Activated naive CD4-positive, alpha-beta T cell (primary cell): ENCODE measurements around the gene MLEC.

Experiments
- DNase-seq, 4 experiments: peaks; one replicate each; lab custom pipeline; 2025; lab: John Stamatoyannopoulos, UW

MLEC gene

DNA sequence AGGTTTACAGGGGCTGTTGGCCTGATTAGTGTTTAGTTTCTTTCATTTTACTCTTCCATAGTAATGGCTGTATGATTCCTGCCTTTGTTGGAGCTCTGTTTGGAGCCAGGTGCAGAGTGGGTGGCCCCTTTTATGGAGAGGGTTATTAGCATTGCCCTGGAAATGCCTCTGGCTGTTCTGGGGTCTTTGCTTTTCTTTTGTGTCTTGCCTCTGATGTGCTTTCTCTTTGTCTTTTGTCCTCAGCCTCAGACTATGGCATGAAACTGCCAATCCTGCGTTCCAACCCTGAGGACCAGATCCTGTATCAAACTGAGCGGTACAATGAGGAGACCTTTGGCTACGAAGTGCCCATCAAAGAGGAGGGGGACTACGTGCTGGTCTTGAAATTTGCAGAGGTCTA, 6.9 kb downstream of the MLEC start:
- DNase-seq, result no peak

DNA sequence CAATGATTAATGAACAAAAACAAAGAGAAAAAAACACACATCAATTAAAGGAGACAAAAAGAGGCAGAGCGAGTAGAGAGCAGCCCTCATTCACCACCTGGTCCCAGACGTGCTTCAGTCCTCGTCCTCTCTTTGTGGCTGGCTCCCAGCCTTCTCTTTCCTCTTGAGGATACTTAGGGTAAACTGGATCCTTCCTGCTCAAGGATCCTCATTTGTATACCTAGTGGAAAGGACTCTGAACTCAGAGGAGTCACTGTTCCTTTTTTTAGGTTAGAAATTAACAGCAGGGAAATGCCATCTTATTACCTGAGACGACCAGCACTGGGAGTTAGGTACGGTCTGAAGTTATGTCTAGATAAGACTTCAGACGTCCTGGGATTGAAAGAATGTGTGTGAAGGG, 9.7 kb downstream of the MLEC start:
- no peak for DNase-seq

DNA sequence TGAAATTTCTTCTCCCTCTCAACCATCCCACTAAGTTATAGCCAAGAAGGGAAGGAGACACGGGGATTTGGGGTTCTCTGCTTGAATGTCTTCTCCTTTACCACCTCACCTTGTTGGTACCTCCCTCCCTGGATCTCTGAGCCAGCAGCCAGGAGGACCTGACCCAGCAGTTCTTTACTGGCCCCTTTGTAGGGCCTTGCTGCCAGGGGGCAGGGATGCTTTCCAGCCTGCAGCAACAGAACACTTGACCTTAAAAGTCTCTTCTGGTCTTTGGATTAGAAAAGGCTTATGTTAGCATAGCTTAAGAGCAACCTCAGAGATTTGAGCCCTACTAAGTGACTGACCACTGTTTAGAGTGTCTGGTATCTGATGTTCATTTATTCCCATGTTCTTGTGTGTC, 10.4 kb downstream of the MLEC start:
- no peak for DNase-seq

DNA sequence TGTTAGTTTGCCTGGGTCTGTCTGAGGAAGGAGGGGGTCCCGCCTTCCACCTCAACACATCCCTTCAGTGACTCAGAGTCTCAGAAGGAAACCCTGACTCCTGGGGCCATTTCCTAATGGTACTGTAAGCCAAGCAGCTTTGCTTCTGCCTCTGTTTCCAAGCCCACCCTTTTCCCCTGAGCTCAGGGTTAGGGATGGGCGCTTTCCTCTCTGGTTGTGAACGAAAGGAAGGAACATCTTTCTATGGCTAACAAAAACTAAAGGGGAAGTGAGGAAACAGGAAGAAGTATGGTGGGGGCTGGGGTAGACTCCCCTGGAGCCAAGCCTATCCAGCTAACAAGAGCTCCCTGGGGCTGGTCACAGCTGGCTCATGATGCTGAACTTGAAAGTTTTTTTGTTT, 11.7 kb downstream of the MLEC start:
- DNase-seq, result no peak

DNA sequence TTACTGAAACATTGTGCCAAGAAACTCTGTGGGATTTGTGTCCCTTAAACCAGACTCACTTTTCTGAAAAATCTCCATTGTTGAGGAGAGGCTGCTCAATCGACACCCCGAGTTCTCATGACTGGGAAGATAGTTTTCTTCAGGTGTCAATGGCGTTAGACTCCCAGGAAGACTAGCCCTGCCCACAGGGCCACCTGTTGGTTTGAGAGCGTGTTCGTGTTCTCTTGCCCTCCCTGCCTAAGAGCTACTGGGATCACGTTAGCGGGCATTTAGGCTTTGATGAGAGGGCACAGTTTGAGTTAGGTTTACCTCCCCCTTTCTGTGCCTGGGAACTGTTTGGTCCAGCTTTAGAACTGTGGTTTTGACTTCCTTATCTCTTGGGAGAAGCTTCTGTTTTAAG, 12.6 kb downstream of the MLEC start:
- DNase-seq, result no peak

DNA sequence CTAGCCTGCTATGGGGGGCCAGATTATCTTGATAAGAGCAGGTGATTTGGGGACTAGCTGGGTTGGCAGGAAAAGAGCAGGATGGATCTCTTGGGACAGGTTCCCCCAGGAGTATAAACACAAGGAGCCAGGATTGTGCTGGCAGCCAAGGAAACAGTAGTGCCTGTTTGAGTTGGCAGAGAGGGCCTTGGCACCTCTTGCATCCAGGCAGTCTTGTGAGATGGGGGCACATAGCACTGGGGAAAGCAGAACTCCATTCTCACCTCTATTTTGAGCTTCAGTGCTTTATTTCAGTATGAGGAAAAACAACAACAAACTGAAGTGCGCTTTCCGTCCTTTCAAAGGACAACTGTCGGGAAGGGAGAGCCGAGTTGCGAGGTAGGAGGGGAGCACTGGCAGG, 13.9 kb downstream of the MLEC start:
- no peak for DNase-seq

DNA sequence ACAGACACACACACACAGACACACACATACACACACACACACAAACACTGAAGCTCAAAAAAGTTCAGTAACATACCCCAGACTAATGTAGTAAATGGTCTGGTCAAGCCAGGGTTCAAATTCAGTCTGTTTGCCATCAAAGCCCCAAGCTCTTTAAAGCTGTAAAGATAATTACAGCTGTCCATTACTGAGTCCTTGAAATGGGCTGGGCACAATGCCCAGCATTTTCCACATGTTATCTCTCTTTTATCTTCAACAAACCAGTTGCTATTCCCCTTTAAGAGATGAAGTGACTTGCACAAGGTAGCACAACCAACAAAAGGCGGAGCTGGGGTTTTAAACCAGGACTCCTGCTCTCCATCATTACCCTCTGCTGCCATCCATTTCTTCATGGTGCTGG, 15.7 kb downstream of the MLEC start:
- DNase-seq, result no peak

DNA sequence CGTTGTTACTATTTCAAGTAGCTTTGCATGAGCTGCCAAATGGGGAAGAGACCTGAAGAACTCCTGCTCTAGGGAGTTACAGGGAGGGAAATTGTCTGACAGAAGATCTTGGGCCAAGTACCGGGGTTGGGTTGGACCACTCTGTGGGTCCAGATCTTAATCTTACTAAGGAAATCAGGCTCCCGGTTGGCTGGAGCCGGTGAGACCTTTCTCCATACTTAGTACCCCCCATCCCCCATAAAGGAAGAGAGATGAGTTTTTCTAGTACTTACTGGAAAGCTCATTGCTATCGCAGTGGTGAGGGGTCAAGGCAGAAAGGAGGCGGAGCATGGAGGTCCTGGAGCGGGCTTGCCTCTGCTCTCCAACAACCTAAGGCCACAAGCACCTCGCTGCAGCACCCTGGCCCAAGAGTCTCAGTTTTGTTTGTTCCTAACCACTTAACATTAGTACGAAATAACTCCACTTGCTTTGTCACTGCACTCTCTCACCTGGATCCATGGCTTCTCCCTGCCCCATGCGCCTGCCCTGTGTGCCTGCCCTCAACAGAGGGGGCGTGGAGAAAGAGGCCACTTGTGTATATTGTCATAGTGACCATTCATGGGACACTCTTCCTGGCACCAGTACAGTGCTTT, 16.5 kb downstream of the MLEC start:
- DNase-seq, result no peak

DNA sequence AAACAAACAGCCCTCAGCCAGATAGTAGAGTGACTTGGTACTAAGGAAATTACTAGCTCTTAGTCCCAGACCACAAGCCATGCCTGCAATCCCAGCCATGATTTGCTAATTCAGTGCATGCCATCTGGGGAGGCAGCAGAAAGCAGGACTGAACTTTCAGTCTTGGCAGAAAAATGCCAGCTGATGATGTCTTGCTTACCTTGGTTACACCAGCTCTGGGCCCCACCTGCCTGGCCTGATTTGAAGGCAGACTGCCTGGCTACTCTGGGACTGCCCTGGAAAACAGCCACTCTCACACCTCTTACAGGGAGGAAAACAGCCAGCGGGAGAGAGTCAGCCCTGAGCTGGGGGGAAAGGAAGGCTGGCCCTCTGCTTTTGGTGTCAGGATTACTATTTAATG, 18.7 kb downstream of the MLEC start:
- DNase-seq, result no peak

DNA sequence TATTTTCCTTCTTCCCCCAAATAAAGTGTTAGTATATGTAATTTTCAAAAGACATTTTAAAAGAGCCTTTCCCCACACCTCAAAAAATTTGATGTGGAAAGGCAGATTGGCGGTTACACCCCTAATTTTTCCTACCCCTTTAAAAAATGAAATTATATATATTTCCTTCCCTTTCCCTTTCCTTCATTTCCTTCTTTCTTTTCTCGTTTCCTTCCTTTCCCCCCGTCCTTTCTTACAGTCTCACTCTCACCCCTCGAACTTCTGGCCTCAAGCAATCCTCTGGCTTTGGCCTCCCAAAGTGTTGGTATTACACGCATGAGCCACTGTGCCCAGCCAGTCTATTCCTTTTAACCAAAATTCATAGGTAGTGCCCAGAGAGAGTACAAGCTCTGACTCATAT, 19.1 kb downstream of the MLEC start:
- no peak for DNase-seq

DNA sequence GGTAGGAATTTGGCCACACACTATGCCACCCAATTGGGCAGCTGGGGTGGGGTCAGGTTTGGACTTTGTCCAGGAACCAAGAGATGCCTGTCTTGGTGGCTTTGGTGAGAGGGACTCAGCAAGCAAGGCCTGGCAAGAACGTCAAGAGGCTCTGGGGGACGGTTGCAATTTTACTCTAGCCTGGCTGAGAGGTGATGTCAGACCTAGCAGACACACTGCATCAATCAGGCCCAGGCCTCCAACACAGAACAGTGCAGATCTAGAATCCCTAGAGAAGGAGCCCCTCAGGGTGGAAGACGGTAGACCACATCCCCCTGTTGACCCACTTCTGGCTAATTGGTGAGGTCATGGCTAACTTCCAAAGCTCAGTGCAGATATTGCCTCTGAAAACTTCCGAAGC, 21.7 kb downstream of the MLEC start:
- DNase-seq, result no peak

DNA sequence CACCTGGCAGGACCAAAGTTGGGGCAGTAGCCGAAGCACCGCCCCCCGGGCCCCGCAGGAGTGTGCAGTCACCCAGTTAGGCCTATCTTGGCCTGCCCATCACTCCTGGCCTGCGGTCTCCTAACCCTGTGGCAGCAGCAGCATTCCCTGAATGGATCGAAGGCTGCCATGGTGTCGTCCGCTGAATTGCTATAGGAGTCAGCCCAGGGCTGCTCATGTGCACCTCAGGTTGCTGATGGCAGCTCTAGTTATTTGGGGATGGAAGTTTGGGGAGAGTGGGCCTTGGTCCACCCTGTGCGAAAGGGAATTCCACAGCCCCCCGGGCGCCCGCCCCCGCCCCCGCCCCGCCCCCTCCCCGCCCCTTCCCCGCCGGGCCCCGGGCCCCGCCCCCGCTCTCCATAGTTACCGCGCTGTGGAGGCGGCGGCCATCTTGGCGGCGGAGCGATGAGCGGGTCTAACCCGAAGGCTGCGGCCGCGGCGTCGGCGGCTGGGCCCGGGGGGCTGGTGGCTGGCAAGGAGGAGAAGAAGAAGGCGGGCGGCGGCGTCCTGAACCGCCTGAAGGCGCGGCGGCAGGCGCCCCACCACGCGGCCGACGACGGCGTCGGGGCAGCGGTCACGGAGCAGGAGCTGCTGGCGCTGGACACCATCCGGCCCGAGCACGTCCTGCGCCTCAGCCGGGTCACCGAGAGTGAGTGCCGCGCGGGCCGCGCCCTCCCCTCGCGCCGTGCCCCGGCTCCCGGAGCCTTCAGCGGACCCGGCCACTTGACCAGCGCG, 23.3 kb downstream of the MLEC start, which contains the start of gene UNC119B:
UNC119B (plus strand) TSS at position 428 of the 774 bp plus-strand sequence; CDS start at position 445, 17 bp downstream.
- DNase-seq, result peak; percentile 25 to 73 (median 50)

DNA sequence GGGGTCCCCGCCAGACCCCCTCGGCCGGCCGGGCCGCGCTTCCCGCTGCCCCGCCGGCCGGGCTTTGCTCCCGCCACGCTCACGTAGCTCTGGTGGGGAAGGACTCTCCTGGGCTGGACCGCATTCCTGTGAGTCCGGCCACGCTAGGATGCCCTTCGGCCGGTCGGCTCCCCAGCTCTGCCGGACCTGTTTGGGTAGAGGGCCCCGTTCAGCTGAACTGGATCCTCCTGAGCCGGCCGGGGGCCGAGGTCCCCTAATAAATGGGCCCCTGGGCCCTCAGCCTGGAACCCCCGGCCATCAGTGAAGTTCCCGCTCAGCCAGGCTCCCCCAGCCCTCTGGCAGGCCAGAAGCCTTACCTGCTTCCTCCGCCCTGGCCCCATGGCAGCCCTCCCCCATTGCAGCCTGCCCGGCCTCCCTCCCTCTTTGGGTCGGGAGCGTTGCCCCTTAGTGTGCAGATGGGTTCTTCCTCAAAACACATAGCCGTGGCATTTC, 23.9 kb downstream of the MLEC start:
- DNase-seq, result no peak

DNA sequence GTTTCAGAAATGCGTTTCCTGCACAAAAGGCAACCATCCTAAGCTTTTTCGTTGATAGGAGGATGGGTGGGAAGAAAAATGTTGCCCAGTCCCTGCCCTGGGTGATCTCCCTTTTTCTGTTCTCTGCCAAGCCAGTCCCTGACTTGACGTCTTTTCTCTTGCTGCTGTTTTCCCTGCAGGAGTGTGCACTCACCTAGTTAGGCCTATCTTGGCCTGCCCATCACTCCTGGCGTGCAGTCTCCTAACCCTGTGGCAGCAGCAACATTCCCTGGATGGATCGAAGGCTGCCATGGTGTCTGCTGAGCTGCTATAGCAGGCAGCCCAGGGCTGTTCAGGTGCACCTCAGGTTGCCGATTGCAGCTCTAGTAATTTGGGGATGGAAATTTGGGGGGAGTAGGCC, 24.5 kb downstream of the MLEC start:
- no peak for DNase-seq

DNA sequence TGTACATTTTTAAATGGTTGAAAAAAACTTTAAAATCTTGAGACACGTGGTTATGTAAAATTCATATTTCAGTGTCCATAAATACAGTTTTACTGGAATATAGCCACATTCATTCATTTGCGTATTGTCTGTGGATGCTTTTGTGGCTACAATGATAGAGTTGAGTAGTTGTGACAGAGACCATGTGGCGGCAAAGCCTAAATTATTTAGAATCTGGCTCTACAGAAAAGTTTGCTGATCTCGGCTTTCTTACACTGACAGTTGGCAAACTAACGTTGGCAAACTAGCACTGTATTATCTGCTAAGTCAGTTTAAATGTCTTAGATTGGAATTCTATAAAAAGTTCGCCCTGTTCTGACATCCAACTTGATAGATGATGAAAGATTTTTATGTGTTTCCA, 25.7 kb downstream of the MLEC start:
- no peak for DNase-seq

DNA sequence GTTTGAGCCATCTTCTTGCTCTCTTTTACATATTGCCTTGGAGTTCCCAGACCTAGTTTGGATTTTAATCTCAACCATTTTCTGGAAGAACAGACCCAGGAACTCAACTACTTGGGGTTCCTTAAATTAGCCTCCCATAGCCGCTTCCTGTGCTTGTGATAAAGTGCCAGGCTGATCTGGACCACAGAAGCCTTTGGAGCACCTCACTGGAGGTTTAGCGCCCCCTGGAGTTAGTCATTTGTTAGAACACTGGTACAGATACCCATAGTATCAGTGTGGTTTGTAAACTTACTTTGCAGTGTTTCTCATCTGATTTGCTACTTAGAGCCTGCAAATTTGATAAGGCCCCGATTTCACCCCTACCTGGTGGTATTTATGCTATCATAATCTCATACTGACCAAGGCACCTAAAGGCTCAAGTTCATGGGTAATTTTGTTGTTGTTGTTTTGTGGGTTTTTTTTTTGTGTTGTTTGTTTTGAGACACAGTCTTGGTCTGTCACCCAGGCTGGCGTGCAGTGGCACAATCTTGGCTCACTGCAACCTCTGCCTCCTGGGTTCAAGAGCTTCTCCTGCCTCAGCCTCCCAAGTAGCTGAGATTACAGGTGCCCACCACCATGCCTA, 27.0 kb downstream of the MLEC start:
- peak in 3 of 4 experiments; percentile 8 to 44 (median 36) for DNase-seq

DNA sequence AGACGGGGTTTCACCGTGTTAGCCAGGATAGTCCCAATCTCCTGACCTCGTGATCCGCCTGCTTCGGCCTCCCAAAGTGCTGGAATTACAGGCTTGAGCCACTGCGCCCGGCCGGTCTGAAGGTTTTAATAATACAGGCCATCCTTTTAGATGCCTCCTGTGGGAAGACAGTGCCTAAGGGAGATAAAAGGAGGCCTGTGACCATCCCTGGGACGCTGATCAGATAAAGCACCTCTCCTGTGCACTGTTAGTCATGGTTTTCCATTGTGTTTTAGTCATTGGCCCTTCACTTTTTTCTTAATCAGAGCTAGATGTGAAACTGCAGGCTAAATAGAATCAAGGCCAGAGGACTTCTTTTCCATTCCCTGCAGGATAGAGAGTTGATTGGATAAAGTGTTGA, 31.1 kb downstream of the MLEC start:
- no peak for DNase-seq

DNA sequence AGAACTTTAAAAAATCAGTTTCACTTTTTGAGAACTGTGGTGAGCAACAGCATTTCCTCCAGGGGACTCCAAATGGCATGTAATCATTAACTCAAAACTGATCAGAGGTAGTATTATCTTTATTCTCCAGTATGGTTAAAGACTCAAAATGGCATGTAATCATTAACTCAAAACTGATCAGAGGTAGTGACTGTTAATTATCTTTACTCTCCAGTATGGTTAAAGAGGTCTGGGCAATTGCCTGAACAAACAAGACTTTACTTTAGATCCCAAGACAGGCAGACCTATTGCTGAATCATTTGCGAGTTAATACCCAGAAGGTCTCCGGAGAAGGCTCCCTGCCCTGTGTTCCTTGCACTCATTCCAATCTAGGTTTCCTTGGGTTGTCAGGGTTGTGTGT, 32.1 kb downstream of the MLEC start:
- DNase-seq, result no peak

DNA sequence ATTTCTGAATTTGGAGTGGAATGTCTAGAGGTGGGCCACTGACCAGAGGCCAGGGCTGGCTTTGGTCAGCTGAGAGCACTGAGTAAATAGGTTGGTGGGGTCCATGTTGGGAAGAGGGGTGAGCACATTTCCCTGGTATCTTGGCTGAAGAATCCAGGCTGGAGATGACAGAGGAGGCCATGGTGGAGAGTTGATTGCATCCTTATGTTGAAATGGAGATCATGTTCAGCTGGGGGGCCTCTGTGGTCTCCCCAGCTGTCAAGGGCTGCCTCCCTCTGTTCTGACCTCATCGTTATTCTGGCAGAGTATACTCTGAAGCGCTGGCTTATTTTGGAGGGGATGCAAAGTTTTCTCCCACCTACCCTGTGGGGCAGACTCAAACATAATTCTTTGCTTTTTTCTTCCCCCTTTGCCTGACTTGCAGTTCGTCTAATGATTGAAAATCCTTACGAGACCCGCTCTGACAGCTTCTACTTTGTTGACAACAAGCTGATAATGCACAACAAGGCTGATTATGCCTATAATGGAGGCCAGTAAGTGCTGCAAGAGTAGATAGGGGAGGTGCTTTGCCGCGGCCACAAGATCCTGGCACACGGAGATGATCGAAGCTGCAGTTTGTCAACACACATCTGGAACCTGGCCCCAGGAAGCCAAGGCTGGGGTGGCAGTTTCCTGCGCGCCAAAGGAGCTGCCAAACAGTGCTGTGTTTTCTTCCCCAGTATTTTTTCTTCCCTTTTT, 32.7 kb downstream of the MLEC start:
- no peak for DNase-seq

DNA sequence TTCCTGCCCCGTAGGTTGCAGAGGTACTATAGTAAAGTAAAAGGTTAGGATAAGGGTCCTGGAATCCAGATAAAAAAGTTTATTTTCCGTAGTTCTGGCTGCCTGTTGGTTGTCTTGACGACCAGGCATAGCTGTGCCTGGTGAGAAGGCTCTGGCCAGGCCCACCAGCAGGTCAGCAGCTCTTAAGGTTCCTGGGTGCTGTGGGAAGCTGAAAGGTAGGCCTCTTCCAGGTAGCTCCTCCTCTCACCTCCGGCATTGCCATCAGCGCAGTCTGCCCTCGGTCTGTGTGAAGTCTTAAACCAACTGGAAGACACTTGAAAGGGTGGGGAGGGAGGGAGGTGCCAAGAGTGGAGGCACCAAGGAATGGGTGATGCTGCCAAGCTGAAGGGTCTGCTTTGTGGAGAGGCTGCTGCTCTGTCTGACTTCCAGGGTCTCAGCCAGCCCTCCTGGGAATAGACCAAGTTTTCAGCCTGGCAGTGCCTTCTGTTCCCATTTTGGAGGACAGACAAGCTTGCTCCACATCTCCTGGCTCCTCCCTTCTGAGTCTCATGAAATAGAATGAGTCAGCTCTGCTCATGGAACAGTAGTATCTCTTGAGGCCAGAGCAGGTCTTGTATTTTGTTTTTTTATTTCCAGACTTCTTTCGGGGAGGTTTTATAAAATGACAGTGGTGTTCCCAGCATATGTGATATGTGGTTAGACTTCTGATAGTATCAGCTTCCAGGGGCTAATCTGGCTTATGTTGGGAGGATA, 33.5 kb downstream of the MLEC start:
- no peak for DNase-seq

DNA sequence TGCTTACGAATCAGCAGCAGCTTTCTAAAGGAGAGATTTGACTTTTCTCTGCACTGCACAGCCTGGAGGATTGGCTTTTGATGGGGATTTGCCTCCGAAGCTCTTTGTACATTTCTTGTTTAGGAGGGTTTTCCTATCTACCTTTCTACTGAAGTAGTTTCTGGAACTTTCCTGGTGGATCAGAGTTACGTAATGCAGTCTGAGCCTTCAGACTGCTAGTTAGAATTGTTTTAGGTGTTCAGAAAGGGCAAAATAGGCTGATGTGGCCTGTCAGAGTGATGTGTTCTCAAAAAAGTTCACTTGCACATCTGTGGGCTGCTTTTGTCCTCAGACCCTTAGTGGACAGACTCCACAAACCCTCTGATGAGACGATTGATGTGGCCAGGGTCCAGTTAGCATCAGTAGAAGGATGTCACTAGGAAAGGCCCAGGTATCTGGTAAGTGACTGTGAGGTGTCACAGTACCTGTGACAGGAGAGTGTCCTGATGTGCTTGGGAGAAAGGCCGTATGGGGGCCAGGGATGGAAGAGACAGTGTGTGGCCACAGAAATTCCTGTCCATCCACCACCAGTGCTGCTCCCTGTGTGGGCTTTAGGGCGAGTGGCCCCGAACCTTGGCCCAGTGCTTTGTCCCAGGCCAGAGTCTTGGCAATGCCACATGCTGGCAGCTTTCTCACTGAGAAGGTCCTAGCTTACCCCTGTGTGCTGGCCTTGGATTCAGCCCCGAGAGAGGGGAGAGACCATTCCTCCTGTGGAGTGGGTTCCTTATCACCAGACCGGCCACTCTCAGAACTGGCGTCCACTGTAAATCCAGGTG, 34.2 kb downstream of the MLEC start:
- DNase-seq, result no peak
